Adrenal gland (tissue), 5 donors: ENCODE data around the gene FAM72B.
"Not testable (repeated sequence)": the region's sequence is repeated elsewhere in the genome, so short reads cannot be mapped to it uniquely, and the experiment has no call there.

Source experiments
- POLR2A ChIP-seq, 2 donors: fragments of 450-650 bp; IDR thresholded peaks; one replicate each; pipeline ENCODE4 v1.6.1; 2017; ENCODE audit warnings: antibody characterized with exemption in 2 of 2, mild to moderate bottlenecking in 2 of 2, moderate library complexity in 1 of 2
- TF ChIP-seq, protein P1 (sequence below), 6 experiments: fragments of 450-650 bp in 4 of 6; fragments of 200-600 bp in 2 of 6; sonication (generic) in 1 of 6; IDR thresholded peaks; 1 replicate in 5 of 6; 2 replicates in 1 of 6; pipeline versions ENCODE4 v1.5.1 to v1.8.0; 2016 to 2021; ENCODE audit warnings: antibody characterized with exemption in 6 of 6, mild to moderate bottlenecking in 2 of 6, moderate library complexity in 1 of 6
- donor health status: DM: no; HTN: no; CAD: no.

DNA sequence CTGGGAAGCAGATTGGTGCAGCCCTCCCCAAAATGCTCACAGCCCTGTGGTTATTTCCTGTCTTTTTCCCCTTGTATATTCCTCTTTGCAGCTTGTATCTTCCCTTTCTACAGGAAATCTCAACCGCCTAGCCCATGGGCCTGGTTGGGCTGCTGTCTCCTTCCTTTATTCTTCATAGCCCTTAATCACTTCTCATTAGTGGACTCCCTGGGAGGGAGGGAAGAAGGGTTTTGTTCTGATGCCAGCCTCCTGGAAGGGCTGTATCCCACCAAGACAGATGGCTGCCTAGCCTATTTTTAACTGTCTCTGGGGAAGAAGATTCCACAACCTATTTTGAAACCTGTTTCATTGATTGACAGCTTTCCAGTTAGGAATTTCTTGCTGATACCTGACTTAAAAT, 32.5 kb upstream of the FAM72B start:
- TF ChIP-seq, protein P1, sequence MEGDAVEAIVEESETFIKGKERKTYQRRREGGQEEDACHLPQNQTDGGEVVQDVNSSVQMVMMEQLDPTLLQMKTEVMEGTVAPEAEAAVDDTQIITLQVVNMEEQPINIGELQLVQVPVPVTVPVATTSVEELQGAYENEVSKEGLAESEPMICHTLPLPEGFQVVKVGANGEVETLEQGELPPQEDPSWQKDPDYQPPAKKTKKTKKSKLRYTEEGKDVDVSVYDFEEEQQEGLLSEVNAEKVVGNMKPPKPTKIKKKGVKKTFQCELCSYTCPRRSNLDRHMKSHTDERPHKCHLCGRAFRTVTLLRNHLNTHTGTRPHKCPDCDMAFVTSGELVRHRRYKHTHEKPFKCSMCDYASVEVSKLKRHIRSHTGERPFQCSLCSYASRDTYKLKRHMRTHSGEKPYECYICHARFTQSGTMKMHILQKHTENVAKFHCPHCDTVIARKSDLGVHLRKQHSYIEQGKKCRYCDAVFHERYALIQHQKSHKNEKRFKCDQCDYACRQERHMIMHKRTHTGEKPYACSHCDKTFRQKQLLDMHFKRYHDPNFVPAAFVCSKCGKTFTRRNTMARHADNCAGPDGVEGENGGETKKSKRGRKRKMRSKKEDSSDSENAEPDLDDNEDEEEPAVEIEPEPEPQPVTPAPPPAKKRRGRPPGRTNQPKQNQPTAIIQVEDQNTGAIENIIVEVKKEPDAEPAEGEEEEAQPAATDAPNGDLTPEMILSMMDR (IDR thresholded peaks at IDR 0.05): not testable (repeated sequence)
- not testable (repeated sequence) for TF ChIP-seq POLR2A (IDR thresholded peaks at IDR 0.05)
